HG02610 (cell line): Measurements from ENCODE around the gene SLC15A2.

Experiments used
- ATAC-seq: cut with Tn5 transposase; IDR thresholded peaks from one replicate; pipeline ENCODE4 v1.9.1; 2021; ENCODE audit warnings: mild to moderate bottlenecking, moderate library complexity; ENCODE audit not compliant: unreplicated experiment

Gene SLC15A2

DNA sequence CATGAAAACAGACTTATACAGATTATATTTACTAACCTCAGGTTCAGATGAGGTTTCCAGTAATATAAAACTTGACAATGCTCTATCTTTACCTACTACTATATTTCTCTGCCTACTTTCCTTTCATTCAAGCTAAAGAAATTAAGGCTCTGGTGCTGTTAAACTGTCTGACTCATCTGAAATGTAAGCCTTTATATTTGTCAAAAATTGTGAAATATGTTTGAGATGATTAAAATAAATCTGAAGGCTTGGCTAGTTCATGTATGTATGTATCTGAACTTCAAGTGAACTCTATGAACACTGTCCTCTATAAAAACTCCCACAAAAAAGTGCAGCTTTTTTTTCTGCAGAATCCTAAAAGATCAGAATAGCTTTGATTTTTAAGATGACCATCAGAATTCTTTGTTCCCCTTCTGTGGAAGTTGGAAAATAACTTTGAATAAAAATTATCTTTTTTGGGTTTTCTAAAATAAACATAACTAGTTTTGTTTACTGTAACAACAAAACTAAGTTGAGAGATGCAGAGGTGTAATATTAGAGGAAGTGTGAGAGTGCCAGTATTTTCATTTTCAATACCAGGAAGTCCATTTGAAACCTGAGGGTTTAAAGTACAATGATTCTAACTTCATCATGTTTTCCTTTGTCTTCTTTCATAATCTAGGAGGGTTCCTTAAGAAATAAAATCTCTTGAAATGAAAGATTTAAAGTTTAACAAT, 85.7 kb downstream of the SLC15A2 start:
- no peak for ATAC-seq

DNA sequence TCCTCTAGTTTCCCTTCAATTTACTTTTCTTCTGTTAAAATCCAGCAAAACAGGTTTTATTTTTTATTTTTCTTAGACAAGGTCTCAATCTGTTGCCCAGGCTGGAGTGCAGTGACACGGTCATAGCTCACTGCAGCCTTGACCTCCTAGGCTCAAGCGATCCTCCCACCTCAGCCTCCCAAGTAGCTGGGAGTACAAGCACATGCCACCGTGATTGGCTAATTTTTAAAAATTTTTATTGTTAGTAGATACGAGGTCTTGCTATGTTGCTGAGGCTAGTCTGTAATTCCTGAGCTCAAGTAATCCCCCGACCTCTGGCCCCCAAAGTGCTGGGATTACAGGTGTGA, 86.2 kb downstream of the SLC15A2 start:
- ATAC-seq = no peak

DNA sequence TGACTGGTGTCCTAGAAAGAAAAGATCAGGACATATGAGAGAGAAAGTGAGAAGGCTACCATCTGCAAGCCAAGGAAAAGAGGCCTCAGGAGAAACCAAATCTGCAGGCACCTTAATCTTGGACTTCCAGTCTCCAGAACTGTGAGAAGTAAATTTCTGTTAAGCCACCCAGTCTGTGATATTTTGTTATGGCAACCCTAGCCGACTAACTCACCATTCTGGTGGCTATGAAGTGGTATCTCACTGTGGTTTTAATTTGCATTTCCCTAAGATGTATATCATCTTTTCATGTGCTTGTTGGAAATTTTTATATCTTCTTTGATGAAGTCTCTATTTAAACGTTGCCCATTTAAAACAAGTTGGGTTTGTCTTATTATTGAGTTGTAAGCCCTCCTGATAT, 87.3 kb downstream of the SLC15A2 start:
- no peak for ATAC-seq

DNA sequence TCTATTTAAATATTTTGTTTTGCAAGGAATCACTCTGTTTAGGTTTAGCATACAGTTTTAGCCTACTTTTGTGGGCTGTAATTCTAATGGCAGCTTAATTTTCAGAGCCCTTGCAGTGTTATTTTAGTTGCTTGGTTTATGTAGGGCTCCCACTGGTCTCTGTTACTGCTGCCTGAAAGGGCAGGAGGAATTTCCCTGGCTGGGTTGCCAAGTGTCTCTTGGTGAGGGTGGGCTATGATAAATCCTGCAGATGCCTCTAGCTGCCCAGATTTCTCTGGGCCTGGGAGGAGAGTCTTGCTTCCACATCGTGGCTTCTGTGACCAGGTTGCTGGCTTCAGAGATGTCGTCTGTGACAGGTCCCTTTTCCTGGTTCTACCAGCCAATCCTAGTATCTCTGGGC, 91.6 kb downstream of the SLC15A2 start:
- ATAC-seq = no peak

DNA sequence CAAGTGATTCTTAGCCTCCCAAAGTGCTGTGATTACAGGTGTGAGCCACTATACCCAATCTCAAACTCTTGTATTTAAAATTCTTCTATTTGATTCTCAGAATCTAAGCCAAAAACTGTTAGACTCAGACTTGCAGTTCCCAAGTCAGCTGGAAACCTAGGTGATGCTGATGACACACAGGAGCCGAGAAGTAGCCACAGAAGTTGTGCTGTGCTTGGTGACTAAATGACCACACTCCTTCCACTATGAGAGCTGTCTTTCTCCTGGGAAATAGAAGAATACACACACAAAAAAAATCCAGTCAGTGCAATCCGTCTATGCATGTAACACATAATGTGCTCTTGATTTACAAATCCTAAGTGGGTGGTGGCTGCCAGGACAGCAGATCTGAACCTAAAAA, 93.9 kb downstream of the SLC15A2 start:
- ATAC-seq = no peak

DNA sequence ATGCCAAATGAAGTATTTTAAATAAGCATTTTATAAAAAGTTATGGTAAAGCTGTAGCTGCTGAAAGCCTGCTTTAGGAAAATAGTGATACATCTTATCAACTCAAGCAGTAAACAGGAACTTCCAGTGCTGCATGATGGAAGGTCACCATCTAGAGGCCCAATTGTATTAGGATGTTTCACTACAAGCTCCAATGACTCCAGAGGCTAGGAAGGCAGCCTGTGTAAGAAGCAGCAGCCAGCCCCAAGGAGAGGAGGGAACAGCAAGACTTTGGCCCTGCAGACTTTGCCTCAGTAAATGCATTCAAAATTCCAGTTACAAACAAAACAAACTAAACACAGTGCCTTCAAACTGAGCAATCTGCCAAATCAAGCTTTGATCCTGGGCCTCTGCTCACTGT, 95.7 kb downstream of the SLC15A2 start:
- no peak for ATAC-seq

DNA sequence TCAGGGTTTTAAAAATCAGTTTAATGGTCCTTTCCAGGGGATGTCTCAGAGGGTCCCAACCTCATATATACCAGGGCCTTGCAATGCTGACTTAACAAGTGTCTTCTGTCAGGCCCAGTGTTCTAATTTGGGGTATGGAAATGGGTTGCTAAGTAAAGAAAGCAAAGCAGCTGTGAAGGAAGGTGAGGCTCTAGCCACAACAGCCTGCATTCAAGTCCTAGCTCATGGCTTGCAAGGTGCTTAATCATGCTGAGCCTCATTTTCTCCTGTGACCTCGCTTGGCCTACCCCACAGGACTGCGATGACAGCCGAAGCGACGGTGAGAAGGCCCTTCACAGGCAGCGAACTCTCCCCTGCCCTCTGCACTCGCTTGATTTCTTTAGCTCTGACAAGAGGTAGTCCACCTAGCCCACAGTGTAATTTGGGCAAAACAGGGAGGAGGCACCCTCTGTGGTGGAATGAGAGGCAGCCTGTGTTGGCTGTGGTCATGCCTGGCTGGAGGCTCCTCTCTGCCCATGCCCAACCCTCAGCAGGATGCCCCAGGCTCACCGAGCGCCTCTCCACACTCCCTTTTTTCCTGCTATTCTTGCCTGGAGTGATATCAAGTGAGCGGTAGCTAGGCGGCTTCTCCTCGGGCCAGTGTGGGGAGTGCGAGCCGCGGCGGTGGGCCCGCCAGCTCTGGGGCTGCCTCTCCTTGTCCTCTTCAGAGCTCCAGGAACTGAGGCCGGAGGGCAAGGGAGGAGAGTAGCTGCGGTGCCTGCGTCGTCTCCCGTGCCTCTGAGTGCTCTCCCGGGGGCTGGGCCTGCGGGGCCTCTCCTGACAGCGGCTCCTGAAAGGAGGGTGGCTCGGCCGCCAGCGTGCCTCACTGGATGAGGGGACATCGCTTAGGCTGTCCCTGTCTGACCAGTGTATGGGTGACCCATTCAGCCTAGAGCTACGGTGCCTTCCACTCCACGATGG, 98.7 kb downstream of the SLC15A2 start:
- peak; percentile 57 for ATAC-seq
